Vagina (tissue), 2 donors: ENCODE data around the gene FAM151A. TPM values are rescaled to one million over a fixed set of nuclear protein-coding genes. Genes with fewer than 3 reads are reported as not detected.

Source experiments
- DNase-seq, 2 donors: peaks; one replicate each; pipeline ENCODE4 v3.0.0-alpha.2; 2017; ENCODE audit errors: extremely low spot score in 2 of 2
- H3K27ac ChIP-seq: fragments of 200-600 bp; sonication (generic); one replicate; pipeline ENCODE4 v1.5.1; 2019
- H3K27me3 ChIP-seq: fragments of 200-600 bp; sonication (generic); one replicate; pipeline ENCODE4 v1.5.1; 2019
- H3K36me3 ChIP-seq, 2 donors: fragments of 200-600 bp; sonication (generic); one replicate each; pipeline ENCODE4 v1.5.1; 2017 to 2019
- H3K4me1 ChIP-seq: fragments of 200-600 bp; sonication (generic); one replicate; pipeline ENCODE4 v1.5.1; 2019
- H3K4me3 ChIP-seq, 2 donors: fragments of 200-600 bp; sonication (generic); 1 replicate in 1 of 2; 2 replicates in 1 of 2; pipeline ENCODE4 v1.5.1; 2016 to 2019
- H3K9me3 ChIP-seq: fragments of 200-600 bp; sonication (generic); one replicate; pipeline ENCODE4 v1.5.1; 2019
- CTCF ChIP-seq, 3 experiments: fragments of 450-650 bp in 2 of 3; fragments of 200-600 bp in 1 of 3; sonication (generic) in 1 of 3; IDR thresholded peaks; one replicate each; pipeline ENCODE4 v1.5.1; 2017 to 2019; ENCODE audit warnings: antibody characterized with exemption in 3 of 3, mild to moderate bottlenecking in 2 of 3, moderate library complexity in 2 of 3
- POLR2A ChIP-seq, 2 donors: fragments of 450-650 bp; IDR thresholded peaks; one replicate each; pipeline ENCODE4 v1.6.1; 2017; ENCODE audit warnings: antibody characterized with exemption in 2 of 2, mild to moderate bottlenecking in 2 of 2, moderate library complexity in 2 of 2
- POLR2AphosphoS5 ChIP-seq, 2 donors: sonication (generic); formaldehyde crosslinking; IDR thresholded peaks; one replicate each; pipeline ENCODE4 v1.9.0; 2017; ENCODE audit warnings: antibody characterized with exemption in 2 of 2, mild to moderate bottlenecking in 2 of 2, low read depth in 1 of 2; ENCODE audit not compliant: insufficient read depth in 1 of 2
- intact Hi-C: fragments of 100-400 bp; cut with DNase I; formaldehyde crosslinking; loops from one replicate; pipeline ENCODE4 v1.15.1; 2023
- total RNA-seq: library from RNA; depleted of rRNA; stranded (reverse); fragments of >200 nt; gene quantifications from one replicate; pipeline ENCODE4 v1.2.3, GENCODE V29; 2016

FAM151A gene
- total RNA-seq, 1 donor from 2014 or later, result not detected

DNA sequence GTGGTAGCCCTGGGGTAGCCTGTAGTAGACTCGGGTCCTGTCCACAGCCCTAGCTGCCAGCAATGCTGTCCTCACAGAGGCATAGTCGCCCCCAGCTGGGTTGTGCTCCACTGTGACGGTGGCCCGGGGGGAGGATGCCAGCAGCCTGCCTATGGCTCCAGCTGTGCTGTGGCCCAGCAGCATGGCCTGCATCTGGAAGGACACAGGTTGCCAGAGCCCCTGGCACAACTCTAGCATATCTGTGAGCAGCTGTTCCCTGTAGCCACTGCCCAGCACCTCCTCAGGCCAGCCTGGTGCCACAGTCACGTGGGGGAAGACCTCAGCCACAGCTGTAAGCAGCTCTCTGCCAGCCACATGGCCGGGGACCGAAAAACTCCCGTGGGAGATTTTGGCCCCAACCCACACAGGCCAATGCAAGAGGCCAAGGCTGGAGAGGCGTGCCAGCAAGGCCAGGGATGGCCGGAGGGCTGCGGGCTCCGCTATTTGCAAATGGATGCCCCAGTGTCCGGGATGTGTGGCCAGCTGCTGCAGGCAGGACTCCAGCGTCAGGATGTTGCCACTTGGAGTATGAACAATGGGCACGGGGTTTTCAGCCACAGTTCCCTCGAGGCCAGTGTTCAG, 13.9 kb downstream of the FAM151A start:
- TF ChIP-seq POLR2AphosphoS5 (IDR thresholded peaks at IDR 0.05; ENCODE audit: insufficient read depth in 1 of 2, low read depth in 1 of 2) (no peak), POLR2A (IDR thresholded peaks at IDR 0.05) (no peak), CTCF (IDR thresholded peaks at IDR 0.05) (no peak)
- intact Hi-C loops, result no loop called here
- no peak overlapping the region for H3K4me3 ChIP-seq
- no peaks in the 10 kb centered on the region for H3K36me3 ChIP-seq
- H3K27me3 ChIP-seq, result no peaks in the 10 kb centered on the region
- H3K27ac ChIP-seq, result no peak overlapping the region
- no peaks in the 10 kb centered on the region for H3K4me1 ChIP-seq
- no peaks in the 10 kb centered on the region for H3K9me3 ChIP-seq
- DNase-seq, result no peak

GRCh38 chr1:54608566-54609230, 14.6 kb downstream of the FAM151A start:
- H3K9me3 ChIP-seq, result no peaks in the 10 kb centered on the region
- no peak for TF ChIP-seq CTCF (IDR thresholded peaks at IDR 0.05)
- TF ChIP-seq POLR2AphosphoS5 (IDR thresholded peaks at IDR 0.05; ENCODE audit: insufficient read depth in 1 of 2, low read depth in 1 of 2), result no peak
- TF ChIP-seq POLR2A (IDR thresholded peaks at IDR 0.05), result no peak
- DNase-seq, result no peak
- intact Hi-C loops, result no loop called here
- H3K4me1 ChIP-seq, result no peaks in the 10 kb centered on the region
- H3K36me3 ChIP-seq, result no peaks in the 10 kb centered on the region
- H3K27ac ChIP-seq, result no peak overlapping the region
- no peak overlapping the region for H3K4me3 ChIP-seq
- H3K27me3 ChIP-seq, result no peaks in the 10 kb centered on the region

DNA sequence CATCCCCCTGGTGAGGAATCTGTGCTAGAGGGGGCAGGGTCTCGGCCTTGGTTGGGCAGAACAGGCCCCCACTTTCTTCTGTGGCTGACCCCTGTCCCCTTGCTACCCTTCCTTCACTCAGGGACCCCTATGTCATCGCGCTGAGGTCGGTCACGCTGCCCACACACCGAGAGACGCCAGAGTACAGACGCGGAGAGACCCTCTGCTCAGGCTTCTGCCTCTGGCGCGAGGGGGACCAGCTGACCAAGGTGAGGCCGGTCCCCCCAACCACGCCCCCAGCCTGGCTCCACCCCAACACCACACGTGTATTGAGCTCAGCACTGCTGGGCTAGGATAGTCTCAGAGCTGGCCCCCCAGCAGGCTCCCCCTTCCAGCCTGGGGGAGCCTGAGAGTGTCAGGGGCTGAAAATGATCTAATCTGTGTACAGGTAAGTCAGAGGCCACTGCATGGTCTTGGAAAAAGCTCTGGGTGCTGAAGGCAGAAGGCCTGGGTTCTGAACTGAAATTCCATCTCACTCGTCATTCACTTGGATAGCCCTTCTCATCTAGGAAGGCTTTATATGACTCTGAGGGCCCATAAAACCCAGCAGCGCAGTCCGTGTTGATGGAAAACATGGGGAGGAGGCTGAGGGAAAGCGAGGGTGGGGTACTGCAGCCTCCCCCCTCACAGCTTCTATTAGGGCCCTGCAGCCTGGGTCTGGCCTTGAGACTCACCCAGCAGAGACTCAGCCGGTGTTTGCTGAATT, 15.3 kb downstream of the FAM151A start:
- no peak for DNase-seq
- H3K27ac ChIP-seq, result no peak overlapping the region
- H3K4me3 ChIP-seq, result no peak overlapping the region
- no peaks in the 10 kb centered on the region for H3K9me3 ChIP-seq
- TF ChIP-seq CTCF (IDR thresholded peaks at IDR 0.05) (no peak), POLR2A (IDR thresholded peaks at IDR 0.05) (no peak), POLR2AphosphoS5 (IDR thresholded peaks at IDR 0.05; ENCODE audit: insufficient read depth in 1 of 2, low read depth in 1 of 2) (no peak)
- no peaks in the 10 kb centered on the region for H3K4me1 ChIP-seq
- no peaks in the 10 kb centered on the region for H3K27me3 ChIP-seq
- intact Hi-C loops, result no loop called here
- H3K36me3 ChIP-seq, result no peaks in the 10 kb centered on the region

DNA sequence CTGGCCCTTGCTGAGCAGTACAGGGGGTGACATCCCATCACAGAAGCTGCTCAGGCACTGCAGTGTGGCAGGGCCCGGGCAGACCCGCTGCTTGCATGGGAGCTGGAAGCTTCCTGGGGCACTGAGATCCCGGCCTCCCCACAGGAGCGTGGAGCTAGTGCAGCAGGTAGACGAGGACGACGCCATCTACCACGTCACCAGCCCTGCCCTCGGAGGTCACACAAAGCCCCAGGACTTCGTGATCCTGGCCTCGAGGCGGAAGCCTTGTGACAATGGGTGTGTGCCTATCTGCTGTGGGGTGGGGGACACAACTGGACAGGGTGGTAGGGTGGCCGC, 16.4 kb downstream of the FAM151A start:
- no peaks in the 10 kb centered on the region for H3K36me3 ChIP-seq
- no peak overlapping the region for H3K27ac ChIP-seq
- no peak overlapping the region for H3K4me3 ChIP-seq
- no peak for DNase-seq
- intact Hi-C loops, result no loop called here
- TF ChIP-seq POLR2A (IDR thresholded peaks at IDR 0.05) (no peak), CTCF (IDR thresholded peaks at IDR 0.05) (no peak), POLR2AphosphoS5 (IDR thresholded peaks at IDR 0.05; ENCODE audit: insufficient read depth in 1 of 2, low read depth in 1 of 2) (no peak)
- no peaks in the 10 kb centered on the region for H3K4me1 ChIP-seq
- no peaks in the 10 kb centered on the region for H3K27me3 ChIP-seq
- H3K9me3 ChIP-seq, result no peaks in the 10 kb centered on the region
